KOPT-K1 (cell line): ENCODE measurements around the gene SLC12A6.
"Not testable (repeated sequence)": the region's sequence is repeated elsewhere in the genome, so short reads cannot be mapped to it uniquely, and the experiment has no call there.

ENCODE experiments used
- H3K27ac ChIP-seq: fragments of 200-600 bp; sonication (generic); 2 replicates; pipeline ENCODE4 v1.5.1; 2016; ENCODE audit warnings: antibody characterized with exemption, mild to moderate bottlenecking, low read depth, low read length; ENCODE audit not compliant: poor library complexity, severe bottlenecking
- H3K36me3 ChIP-seq: fragments of 200-600 bp; sonication (generic); 2 replicates; pipeline ENCODE4 v1.5.1; 2017; ENCODE audit warnings: antibody characterized with exemption, mild to moderate bottlenecking, low read length, moderate library complexity; ENCODE audit not compliant: insufficient read depth
- H3K9me3 ChIP-seq: fragments of 200-600 bp; sonication (generic); 2 replicates; pipeline ENCODE4 v1.5.1; 2017; ENCODE audit warnings: antibody characterized with exemption, low read length, mild to moderate bottlenecking; ENCODE audit not compliant: insufficient read depth, poor library complexity, severe bottlenecking

Gene SLC12A6

DNA sequence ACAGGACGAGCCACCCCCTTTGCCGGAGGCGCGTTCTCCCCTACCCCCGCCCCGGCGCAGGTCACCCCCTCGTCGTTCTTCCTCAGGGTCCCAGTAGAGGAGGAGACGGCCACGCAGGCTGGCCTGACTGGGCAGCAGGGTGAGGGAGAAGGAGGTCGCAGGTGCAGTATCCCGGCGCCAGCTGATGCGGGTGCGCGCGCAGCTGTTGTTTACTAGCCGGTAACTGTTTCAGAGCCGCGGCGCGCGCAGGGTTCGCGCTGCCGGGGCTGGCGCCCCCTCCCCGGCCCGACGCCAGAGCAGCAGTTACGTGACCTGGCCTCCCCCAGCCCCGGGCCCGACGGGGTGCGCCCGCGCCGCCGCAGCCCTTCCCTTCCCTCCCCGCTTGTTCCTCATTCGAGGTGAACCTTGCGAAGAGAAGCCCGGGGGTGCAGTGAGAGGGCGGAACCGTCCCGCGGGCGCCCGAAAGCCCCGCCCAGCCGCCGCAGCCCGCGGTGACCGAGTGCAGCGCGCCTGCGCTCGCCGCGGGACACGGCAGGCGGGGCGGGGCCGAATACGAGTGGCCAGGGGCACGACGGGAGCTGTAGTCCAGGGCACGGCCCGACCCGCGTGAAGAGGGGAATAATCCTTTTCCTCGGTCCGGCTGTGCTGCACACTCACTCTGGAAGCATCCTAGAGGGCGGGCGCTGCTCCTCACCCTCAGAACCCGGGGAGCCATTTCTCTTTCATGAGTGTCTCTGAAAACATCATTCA is at the start of gene SLC12A6:
Gene SLC12A6 (minus strand): TSS at position 225 of the 750 bp plus-strand sequence. CDS start 1,101 bp downstream, outside the sequence.
- H3K9me3 ChIP-seq: no peaks in the 10 kb centered on the region
- H3K27ac ChIP-seq: peak within 1 kb of the TSS; percentile 95
- peaks cover 36% of the 10 kb centered on the region for H3K36me3 ChIP-seq

DNA sequence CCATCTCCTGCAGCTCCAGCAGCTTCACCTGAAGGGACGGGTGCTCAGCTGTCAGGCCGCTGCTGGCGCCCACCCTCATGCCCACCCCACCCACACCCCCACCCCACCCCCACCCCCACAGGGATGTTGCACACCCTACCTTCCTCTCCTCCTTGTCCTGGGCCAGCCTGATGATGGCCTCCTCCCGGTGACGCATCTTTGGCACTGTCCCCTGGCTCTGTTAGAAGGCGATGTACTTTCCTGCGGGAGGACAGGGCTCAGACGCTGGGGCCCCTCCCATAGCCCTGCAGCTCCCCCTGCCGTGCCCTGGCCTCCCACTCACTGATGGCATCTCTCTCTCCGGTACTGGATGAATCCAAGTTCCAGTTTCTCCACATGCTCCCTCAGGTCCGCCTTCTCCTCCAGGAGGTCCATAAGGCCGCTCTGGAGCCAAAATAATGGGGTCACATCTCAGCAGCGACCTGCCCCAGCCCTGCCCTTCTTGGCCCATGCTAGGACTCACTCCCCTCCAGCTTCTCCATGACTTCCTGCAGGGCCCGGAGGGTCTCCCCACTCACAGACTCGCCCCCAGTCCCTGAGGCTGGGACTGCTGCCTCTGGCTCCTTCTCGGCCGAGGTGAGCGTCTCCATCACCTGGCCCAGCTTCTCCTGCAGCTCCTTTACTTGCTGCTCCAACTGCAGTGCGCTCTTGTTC is 44.4 kb upstream of the SLC12A6 start:
- not testable (repeated sequence) for H3K27ac ChIP-seq, H3K36me3 ChIP-seq, H3K9me3 ChIP-seq

GRCh38 chr15:34380491-34380890 is 42.9 kb upstream of the SLC12A6 start:
- not testable (repeated sequence) for H3K27ac ChIP-seq, H3K36me3 ChIP-seq, H3K9me3 ChIP-seq

- Histone ChIP-seq H3K9me3 (no peaks in the 10 kb centered on the region), H3K27ac (no peak overlapping the region), H3K36me3 (no peaks in the 10 kb centered on the region)
Measured at GRCh38 chr15:34376856-34377255, 39.3 kb upstream of the SLC12A6 start.

GRCh38 chr15:34375541-34375940 is 38.0 kb upstream of the SLC12A6 start:
- H3K36me3 ChIP-seq, H3K27ac ChIP-seq, H3K9me3 ChIP-seq: not testable (repeated sequence)

DNA sequence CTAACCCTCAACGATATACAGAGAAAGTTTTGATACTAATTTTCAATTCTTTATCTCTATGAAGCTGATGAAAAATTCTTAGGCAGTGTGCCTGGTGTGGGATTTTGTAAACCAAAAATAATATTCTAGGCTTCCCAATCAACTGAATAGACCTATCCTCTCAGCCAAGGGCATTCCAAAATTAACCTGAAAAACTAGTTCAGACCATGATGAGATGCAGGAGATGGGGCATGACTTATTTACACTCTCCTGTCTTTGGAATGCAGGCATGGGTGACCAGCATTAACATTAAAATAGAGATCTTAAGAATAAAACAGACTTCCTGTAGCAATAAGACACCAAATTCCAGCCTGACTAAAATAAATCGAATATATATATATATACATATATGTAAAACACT is 37.2 kb upstream of the SLC12A6 start:
- no peak overlapping the region for H3K27ac ChIP-seq
- H3K9me3 ChIP-seq: no peaks in the 10 kb centered on the region
- no peaks in the 10 kb centered on the region for H3K36me3 ChIP-seq

- H3K36me3 ChIP-seq: no peaks in the 10 kb centered on the region
- H3K27ac ChIP-seq: no peak overlapping the region
Measured at GRCh38 chr15:34373951-34374350, 36.4 kb upstream of the SLC12A6 start.

GRCh38 chr15:34370643-34371042 is 33.1 kb upstream of the SLC12A6 start:
- Histone ChIP-seq H3K36me3 (no peaks in the 10 kb centered on the region), H3K27ac (no peak overlapping the region), H3K9me3 (no peaks in the 10 kb centered on the region)

More at GRCh38 chr15:34373951-34374350, 36.4 kb upstream of the SLC12A6 start:
- no peaks in the 10 kb centered on the region for H3K9me3 ChIP-seq

- no peaks in the 10 kb centered on the region for H3K9me3 ChIP-seq
- H3K27ac ChIP-seq: no peak overlapping the region
- H3K36me3 ChIP-seq: no peaks in the 10 kb centered on the region
Measured at GRCh38 chr15:34370129-34370528, 32.5 kb upstream of the SLC12A6 start.

GRCh38 chr15:34367101-34368081 is 29.8 kb upstream of the SLC12A6 start, which contains the start of gene LPCAT4:
Gene LPCAT4 (minus strand): TSS chr15:34367196. CDS start chr15:34367100, 96 bp downstream.
- Histone ChIP-seq H3K27ac (peak within 1 kb of the TSS; percentile 90), H3K9me3 (no peaks in the 10 kb centered on the region)

DNA sequence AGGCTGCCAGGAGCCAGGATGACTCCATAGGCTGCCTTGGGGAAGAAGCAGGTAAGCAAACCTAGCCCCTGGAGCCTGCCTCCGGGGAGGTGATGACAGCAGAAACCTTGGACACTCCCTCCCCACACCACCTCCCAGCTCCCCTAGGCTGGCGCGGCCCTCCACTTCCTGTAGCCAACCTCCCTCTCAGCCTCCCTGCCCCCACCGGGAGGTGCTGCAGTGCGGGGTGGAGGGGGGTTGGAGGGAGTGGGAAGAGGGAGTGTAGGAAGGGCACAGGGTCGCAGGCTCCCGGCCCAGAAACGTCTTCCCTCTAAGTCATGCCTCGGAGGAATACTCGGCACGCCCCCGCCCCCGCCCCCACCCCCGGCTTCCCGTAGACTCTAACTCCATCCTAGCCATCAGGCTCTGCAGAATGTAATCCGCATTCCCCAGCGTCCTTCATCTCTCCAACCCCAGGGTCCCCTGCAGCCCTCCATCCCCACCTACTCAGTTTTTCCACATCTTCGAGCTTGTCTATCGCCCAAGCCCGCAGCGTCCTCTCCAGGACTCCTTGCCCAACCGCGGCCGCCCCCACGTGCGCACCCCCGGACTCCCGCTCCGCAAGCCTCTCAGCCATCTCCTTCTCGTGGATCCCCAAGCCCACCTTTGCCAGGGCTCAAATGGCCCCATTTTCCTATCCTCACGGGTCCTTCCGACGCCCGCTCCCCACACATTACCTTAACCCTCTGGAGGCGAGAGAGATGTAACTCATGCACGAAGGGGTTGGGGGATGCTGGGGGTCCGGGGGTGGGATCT is 28.9 kb upstream of the SLC12A6 start:
- Histone ChIP-seq H3K36me3 (peaks cover 28% of the 10 kb centered on the region), H3K27ac (peak overlapping the region; percentile 90), H3K9me3 (no peaks in the 10 kb centered on the region)

More at GRCh38 chr15:34367101-34368081, 29.8 kb upstream of the SLC12A6 start, which contains the start of gene LPCAT4:
- peaks cover 19% of the 10 kb centered on the region for H3K36me3 ChIP-seq

DNA sequence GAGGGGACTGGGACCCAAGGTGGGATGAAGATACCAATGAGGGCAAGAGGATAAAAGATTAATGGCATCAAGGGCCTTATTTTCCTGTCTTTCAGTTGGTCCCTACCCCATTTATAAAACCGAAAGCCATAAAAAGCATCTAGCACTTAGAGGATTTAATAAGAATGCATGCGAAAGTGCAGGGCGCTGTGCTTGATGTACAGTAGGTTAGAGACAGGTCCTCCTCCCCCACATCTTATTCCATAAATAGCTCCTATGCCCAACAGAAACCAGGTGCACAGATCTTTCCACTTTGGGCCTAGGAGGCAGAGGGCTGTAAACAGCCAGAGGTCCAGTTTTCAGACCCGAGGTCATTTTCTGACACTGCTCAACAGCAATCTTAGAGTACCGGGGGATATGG is 28.3 kb upstream of the SLC12A6 start:
- Histone ChIP-seq H3K36me3 (peaks cover 34% of the 10 kb centered on the region), H3K27ac (peak overlapping the region; percentile 90)

GRCh38 chr15:34365091-34365825 is 27.7 kb upstream of the SLC12A6 start:
- Histone ChIP-seq H3K27ac (peak overlapping the region; percentile 90), H3K36me3 (peaks cover 40% of the 10 kb centered on the region), H3K9me3 (no peaks in the 10 kb centered on the region)

More for the DNA sequence above, 28.3 kb upstream of the SLC12A6 start:
- H3K9me3 ChIP-seq: no peaks in the 10 kb centered on the region
